Neural progenitor cell (in vitro differentiated cells): Measurements from ENCODE around the gene MTHFD2L.

Source experiments
- CTCF ChIP-seq: fragments of 200-600 bp; sonication (generic); IDR thresholded peaks from 2 replicates; pipeline ENCODE4 v1.5.1; 2017; ENCODE audit warnings: antibody characterized with exemption, mild to moderate bottlenecking
- EZH2 ChIP-seq: fragments of 200-600 bp; sonication (generic); IDR thresholded peaks from 2 replicates; pipeline ENCODE4 v1.6.1; 2017; ENCODE audit warnings: antibody characterized with exemption, mild to moderate bottlenecking, moderate library complexity
- EZH2phosphoT487 ChIP-seq: fragments of 200-600 bp; sonication (generic); IDR thresholded peaks from 2 replicates; pipeline ENCODE4 v1.6.1; 2017; ENCODE audit warnings: antibody characterized with exemption

DNA sequence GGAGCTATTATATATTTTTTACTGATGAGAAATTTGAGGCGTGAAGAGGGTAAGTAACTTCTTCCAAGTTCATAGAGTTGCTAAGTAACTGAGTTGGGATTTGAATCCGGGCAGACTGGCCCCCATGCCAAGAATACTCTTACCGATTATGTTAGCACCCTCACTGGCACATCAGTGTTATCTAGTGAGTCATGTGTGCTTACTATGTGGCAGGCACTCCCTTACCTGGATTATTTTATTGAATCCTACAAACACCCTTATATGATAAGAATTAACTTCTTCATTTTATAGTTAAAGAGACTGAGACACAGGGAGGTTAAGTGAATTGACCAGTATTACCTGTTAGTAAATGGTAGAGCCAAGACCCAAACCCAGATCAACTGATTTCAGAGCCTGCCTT lies 20.9 kb downstream of the MTHFD2L start:
- no peak for TF ChIP-seq CTCF
- TF ChIP-seq EZH2, result no peak
- no peak for TF ChIP-seq EZH2phosphoT487
